A549 (cell line): Measurements from ENCODE around the gene TFEB. TPM values are rescaled to one million over a fixed set of nuclear protein-coding genes. Genes with fewer than 3 reads are reported as not detected.
A peak's percentile ranks its signal among the peaks of the same experiment; 100 is the strongest.

Experiments
- ATAC-seq, 2 experiments: fragments of 200-7000 bp in 1 of 2; fragments of >200 bp in 1 of 2; cut with Nextera tagmentation in 1 of 2; cut with Tn5 transposase in 1 of 2; 3 replicates each; pipeline versions ENCODE4 v1.8.0 to v1.9.1; 2018 to 2020; ENCODE audit warnings: mild to moderate bottlenecking in 1 of 2, moderate library complexity in 1 of 2
- CTCF ChIA-PET: fragments of 300-600 bp; sonication (Branson Sonifier 250); formaldehyde crosslinking; extraction: SDS; loops from one replicate; lab custom pipeline; 2021; ENCODE audit warnings: antibody characterized with exemption, inconsistent platforms; lab: Yijun Ruan, JAX
- POLR2A ChIA-PET: fragments of 350-600 bp; formaldehyde crosslinking; extraction: SDS; loops from one replicate; lab custom pipeline; 2021; ENCODE audit warnings: antibody characterized with exemption, inconsistent platforms; lab: Yijun Ruan, JAX
- DNase-seq, 2 experiments: peaks; one replicate each; pipeline versions ENCODE4 v3.0.0 to v3.0.0-alpha.2; 2011 to 2016; ENCODE audit warnings: low read depth in 1 of 2, low spot score in 1 of 2
- FAIRE-seq: peaks from 2 replicates; lab custom pipeline; 2011; peaks lifted over from hg19 to GRCh38; lab: Jason Lieb, UNC
- H3K27ac ChIP-seq, 2 experiments: fragments of >200 bp; sonication (Bioruptor Twin); formaldehyde crosslinking; 3 replicates each; pipeline ENCODE4 v1.5.1; 2016 to 2017
- H3K4me1 ChIP-seq: fragments of >200 bp; sonication (Bioruptor Twin); formaldehyde crosslinking; 3 replicates; pipeline ENCODE4 v1.6.1; 2016
- H3K4me2 ChIP-seq: fragments of >200 bp; sonication (Bioruptor Twin); formaldehyde crosslinking; 3 replicates; pipeline ENCODE4 v1.6.1; 2016
- H3K4me3 ChIP-seq: fragments of >200 bp; sonication (Bioruptor Twin); formaldehyde crosslinking; 3 replicates; pipeline ENCODE4 v1.5.1; 2016
- H3K9me3 ChIP-seq: fragments of >200 bp; sonication (Bioruptor Twin); formaldehyde crosslinking; 3 replicates; pipeline ENCODE4 v1.6.1; 2016
- BHLHE40 ChIP-seq: IDR thresholded peaks from 2 replicates; pipeline ENCODE4 v1.6.1; 2012; ENCODE audit warnings: low read depth, low read length, inconsistent platforms
- CBX2 ChIP-seq: fragments of 200-600 bp; sonication (generic); IDR thresholded peaks from 2 replicates; pipeline ENCODE4 v1.6.1; 2016; ENCODE audit warnings: low read depth, mild to moderate bottlenecking, borderline replicate concordance
- ESRRA ChIP-seq: fragments of 150-350 bp; IDR thresholded peaks from 2 replicates; pipeline ENCODE4 v1.6.1; 2014; ENCODE audit warnings: mild to moderate bottlenecking, low read length, borderline replicate concordance
- FOSL2 ChIP-seq, 2 experiments: fragments of 450-650 bp in 1 of 2; fragments of >200 bp in 1 of 2; sonication (Bioruptor Twin) in 1 of 2; formaldehyde crosslinking; IDR thresholded peaks; 2 replicates each; pipeline versions ENCODE4 v1.5.0 to v1.6.1; 2016 to 2020; ENCODE audit warnings: mild to moderate bottlenecking in 1 of 2, moderate library complexity in 1 of 2
- JUN ChIP-seq, 2 experiments: fragments of >200 bp; sonication (Bioruptor Twin); formaldehyde crosslinking; IDR thresholded peaks; 2 replicates in 1 of 2; 3 replicates in 1 of 2; pipeline ENCODE4 v1.6.1; 2016 to 2017
- JUNB ChIP-seq: fragments of >200 bp; sonication (Bioruptor Twin); formaldehyde crosslinking; IDR thresholded peaks from 2 replicates; pipeline ENCODE4 v1.6.1; 2016
- NPAS2 ChIP-seq: fragments of 250-450 bp; sonication (Bioruptor Pico); IDR thresholded peaks from 2 replicates; pipeline ENCODE4 v1.8.0; 2022; ENCODE audit warnings: mild to moderate bottlenecking, moderate library complexity, borderline replicate concordance
- POLR2A ChIP-seq: IDR thresholded peaks from 2 replicates; pipeline ENCODE4 v1.6.1; 2012; ENCODE audit warnings: mild to moderate bottlenecking, low read length
- RAD21 ChIP-seq, 2 experiments: fragments of >200 bp in 1 of 2; sonication (Bioruptor Twin) in 1 of 2; formaldehyde crosslinking in 1 of 2; IDR thresholded peaks in 1 of 2; conservative IDR thresholded peaks in 1 of 2; 2 replicates in 1 of 2; 3 replicates in 1 of 2; pipeline ENCODE4 v1.6.1; 2012 to 2018; ENCODE audit warnings: inconsistent platforms in 1 of 2
- RCOR1 ChIP-seq: fragments of 150-350 bp; IDR thresholded peaks from 2 replicates; pipeline ENCODE4 v1.6.1; 2014; ENCODE audit warnings: antibody characterized with exemption, low read length, low read depth
- TFCP2L1 ChIP-seq: fragments of 250-450 bp; sonication (Bioruptor Pico); IDR thresholded peaks from 2 replicates; pipeline ENCODE4 v1.5.0; 2021; ENCODE audit warnings: mild to moderate bottlenecking
- ZC3H11A ChIP-seq: fragments of 450-650 bp; IDR thresholded peaks from 2 replicates; pipeline ENCODE4 v1.6.1; 2014; ENCODE audit warnings: antibody characterized with exemption, mild to moderate bottlenecking
- ZFP36 ChIP-seq: fragments of 450-650 bp; IDR thresholded peaks from 2 replicates; pipeline ENCODE4 v1.6.1; 2014; ENCODE audit warnings: borderline replicate concordance; ENCODE audit not compliant: partially characterized antibody
- ZNF302 ChIP-seq: fragments of 250-450 bp; sonication (Bioruptor Pico); IDR thresholded peaks from 2 replicates; pipeline ENCODE4 v1.9.0; 2021; ENCODE audit warnings: inconsistent platforms, mild to moderate bottlenecking, moderate library complexity
- WGBS: methylation state at CpG from one replicate; pipeline ENCODE4 v1.1.6; 2017; ENCODE audit errors: missing lambda C conversion rate; 5-methylcytosine and 5-hydroxymethylcytosine counted together
- polyA plus RNA-seq, 4 experiments: library from polyadenylated mRNA; depleted of rRNA in 3 of 4; stranded (reverse); fragments of >200 nt; fragmentation: RNase III in 1 of 4; extraction: RNeasy Plus Mini Kit Qiagen cat#74134 plus additional on column Dnase treatment in 1 of 4; gene quantifications; 2 replicates in 3 of 4; 3 replicates in 1 of 4; pipeline ENCODE4 v1.2.3, GENCODE V29; 2011 to 2017
- TF ChIP-seq, protein P1 (sequence below): fragments of >200 bp; sonication (Bioruptor Twin); formaldehyde crosslinking; IDR thresholded peaks from 2 replicates; pipeline ENCODE4 v1.6.1; 2016
- TF ChIP-seq, protein P2 (sequence below): fragments of 200-600 bp; sonication (generic); IDR thresholded peaks from 2 replicates; pipeline ENCODE4 v1.6.1; 2016; ENCODE audit warnings: antibody characterized with exemption, mild to moderate bottlenecking, moderate library complexity
- TF ChIP-seq, protein P3 (sequence below): IDR thresholded peaks from 2 replicates; pipeline ENCODE4 v1.6.1; 2012; ENCODE audit warnings: low read depth, borderline replicate concordance

TFEB gene
- polyA plus RNA-seq, 2 of the 4 experiments (the other 2 are of a cell fraction) = 3.1 to 6.1 TPM

DNA sequence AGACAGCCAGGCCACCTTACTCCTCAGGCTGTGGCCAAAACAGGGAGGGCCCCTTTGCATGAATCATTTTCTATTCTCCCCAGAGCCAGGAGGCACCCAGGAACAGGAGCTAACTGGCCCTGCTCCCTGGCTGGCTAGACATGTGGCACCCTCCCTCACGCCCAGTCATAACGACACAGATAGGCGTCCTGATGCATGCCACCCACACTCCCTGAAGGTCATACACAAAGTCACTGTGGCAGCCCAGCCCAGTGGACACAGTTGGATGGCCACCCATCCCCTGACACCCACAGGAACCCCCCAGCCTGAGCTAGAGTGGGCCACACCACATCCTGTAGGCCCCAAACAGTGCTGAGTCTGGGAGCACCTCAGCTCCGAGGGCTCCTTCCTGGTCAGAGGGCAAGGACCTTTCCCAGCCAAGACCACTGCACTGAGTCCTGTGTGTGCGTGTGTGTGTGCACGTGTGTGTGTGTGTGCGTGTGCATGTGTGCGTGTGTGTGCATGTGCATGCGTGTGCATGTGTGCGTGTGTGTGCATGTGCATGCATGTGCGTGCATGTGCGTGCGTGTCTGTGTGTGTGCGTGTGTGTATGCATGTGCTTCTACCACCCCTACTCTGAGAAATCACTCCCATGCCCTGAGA is 21.6 kb downstream of the TFEB start:
- H3K4me1 ChIP-seq = peaks cover 66% of the 10 kb centered on the region
- FAIRE-seq (no peak), DNase-seq (peak in 1 of 2 experiments; percentile 56), ATAC-seq (peak; percentile 69 to 72)
- H3K4me3 ChIP-seq = no peak overlapping the region
- WGBS = 76% methylated on average over 9 of the region's 14 CpGs
- H3K27ac ChIP-seq = peak overlapping the region; percentile 98 to 99
- ChIA-PET POLR2A (interaction anchor here (0.9 to 2.2 kb wide), 3 partner anchors 9 to 54 kb away, joined by 3 to 29 read pairs (median 13); no protein-coding TSS in a partner anchor), CTCF (interaction anchor here (0.5 to 8.0 kb wide), 7 partner anchors 8 to 1086 kb away, joined by 3 to 54 read pairs (median 6); partner anchors contain the start of gene TFEB)
- H3K4me2 ChIP-seq = peak overlapping the region; percentile 81
- no peaks in the 10 kb centered on the region for H3K9me3 ChIP-seq
- TF ChIP-seq, protein P1, sequence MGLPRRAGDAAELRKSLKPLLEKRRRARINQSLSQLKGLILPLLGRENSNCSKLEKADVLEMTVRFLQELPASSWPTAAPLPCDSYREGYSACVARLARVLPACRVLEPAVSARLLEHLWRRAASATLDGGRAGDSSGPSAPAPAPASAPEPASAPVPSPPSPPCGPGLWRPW = no peak
- TF ChIP-seq CBX2 = no peak
- 0 out of 2 replicates have a peak, but pooled peaks have one; percentile 37 for TF ChIP-seq ESRRA

DNA sequence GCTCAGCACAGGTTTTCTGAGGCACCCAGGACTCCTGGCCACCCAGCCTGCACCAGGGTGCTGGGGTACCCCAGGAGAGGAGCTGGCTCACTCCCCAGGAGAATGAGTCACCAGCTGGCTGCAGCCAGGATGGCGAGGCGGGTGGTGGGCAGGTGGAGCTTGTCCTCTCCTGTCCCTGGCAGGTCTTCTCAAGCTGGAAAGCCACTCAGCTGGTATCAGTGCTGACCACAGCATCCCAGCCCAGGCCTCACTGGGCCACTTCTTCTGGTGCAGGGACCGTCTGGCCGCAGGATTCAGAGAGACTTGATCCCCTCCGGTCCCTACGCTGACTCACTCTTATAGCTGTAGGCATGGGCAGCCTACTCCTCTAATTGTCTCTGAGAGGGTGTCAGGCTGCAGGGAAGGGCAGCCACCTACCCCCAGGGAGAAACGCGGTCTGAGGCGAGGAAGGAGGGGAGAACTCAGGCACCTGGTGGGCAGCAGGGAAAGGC is 22.2 kb downstream of the TFEB start:
- Histone ChIP-seq H3K4me2 (peak overlapping the region; percentile 81), H3K4me1 (peaks cover 66% of the 10 kb centered on the region), H3K27ac (peak overlapping the region; percentile 98 to 99), H3K4me3 (no peak overlapping the region; the same call in 2 of the 3 replicates), H3K9me3 (no peaks in the 10 kb centered on the region)
- peak; percentile 65 to 77 for DNase-seq
- ChIA-PET POLR2A (interaction anchor here (0.9 to 2.2 kb wide), 3 partner anchors 10 to 55 kb away, joined by 3 to 29 read pairs (median 13); no protein-coding TSS in a partner anchor), CTCF (interaction anchor here (0.5 to 8.0 kb wide), 9 partner anchors 9 to 1086 kb away, joined by 3 to 54 read pairs (median 5); partner anchors contain the start of gene TFEB)
- no peak for TF ChIP-seq FOSL2 (IDR thresholded peaks at IDR 0.05)
- peak; percentile 77 for TF ChIP-seq FOSL2 (CRISPR knock-in tag; IDR thresholded peaks at IDR 0.05)
- peak; percentile 31 for TF ChIP-seq POLR2A
- TF ChIP-seq NPAS2 = no peak
- TF ChIP-seq BHLHE40 = no peak
- TF ChIP-seq, protein P2, sequence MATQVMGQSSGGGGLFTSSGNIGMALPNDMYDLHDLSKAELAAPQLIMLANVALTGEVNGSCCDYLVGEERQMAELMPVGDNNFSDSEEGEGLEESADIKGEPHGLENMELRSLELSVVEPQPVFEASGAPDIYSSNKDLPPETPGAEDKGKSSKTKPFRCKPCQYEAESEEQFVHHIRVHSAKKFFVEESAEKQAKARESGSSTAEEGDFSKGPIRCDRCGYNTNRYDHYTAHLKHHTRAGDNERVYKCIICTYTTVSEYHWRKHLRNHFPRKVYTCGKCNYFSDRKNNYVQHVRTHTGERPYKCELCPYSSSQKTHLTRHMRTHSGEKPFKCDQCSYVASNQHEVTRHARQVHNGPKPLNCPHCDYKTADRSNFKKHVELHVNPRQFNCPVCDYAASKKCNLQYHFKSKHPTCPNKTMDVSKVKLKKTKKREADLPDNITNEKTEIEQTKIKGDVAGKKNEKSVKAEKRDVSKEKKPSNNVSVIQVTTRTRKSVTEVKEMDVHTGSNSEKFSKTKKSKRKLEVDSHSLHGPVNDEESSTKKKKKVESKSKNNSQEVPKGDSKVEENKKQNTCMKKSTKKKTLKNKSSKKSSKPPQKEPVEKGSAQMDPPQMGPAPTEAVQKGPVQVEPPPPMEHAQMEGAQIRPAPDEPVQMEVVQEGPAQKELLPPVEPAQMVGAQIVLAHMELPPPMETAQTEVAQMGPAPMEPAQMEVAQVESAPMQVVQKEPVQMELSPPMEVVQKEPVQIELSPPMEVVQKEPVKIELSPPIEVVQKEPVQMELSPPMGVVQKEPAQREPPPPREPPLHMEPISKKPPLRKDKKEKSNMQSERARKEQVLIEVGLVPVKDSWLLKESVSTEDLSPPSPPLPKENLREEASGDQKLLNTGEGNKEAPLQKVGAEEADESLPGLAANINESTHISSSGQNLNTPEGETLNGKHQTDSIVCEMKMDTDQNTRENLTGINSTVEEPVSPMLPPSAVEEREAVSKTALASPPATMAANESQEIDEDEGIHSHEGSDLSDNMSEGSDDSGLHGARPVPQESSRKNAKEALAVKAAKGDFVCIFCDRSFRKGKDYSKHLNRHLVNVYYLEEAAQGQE = no peak
- no peak for TF ChIP-seq ZFP36
- peak; percentile 50 for TF ChIP-seq JUNB
- peak in 1 of 2 experiments; percentile 48; a peak in 1 of 5 replicates for TF ChIP-seq JUN (IDR thresholded peaks at IDR 0.05)
- no peak for TF ChIP-seq ZC3H11A
- 0 out of 5 replicates have a peak, but pooled peaks of 1 of the 2 experiments have one; percentile 10 for TF ChIP-seq RAD21 (conservative IDR thresholded peaks at IDR 0.05 in 1 of 2, IDR thresholded peaks at IDR 0.05 in 1 of 2)
- 0 out of 2 replicates have a peak, but pooled peaks have one; percentile 18 for TF ChIP-seq RCOR1
- no peak for TF ChIP-seq ZNF302 (CRISPR knock-in tag)
- TF ChIP-seq TFCP2L1 (CRISPR knock-in tag) = no peak
- TF ChIP-seq, protein P3, sequence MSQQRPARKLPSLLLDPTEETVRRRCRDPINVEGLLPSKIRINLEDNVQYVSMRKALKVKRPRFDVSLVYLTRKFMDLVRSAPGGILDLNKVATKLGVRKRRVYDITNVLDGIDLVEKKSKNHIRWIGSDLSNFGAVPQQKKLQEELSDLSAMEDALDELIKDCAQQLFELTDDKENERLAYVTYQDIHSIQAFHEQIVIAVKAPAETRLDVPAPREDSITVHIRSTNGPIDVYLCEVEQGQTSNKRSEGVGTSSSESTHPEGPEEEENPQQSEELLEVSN = no peak
- ATAC-seq = peak; percentile 83 to 84
- FAIRE-seq = no peak
- WGBS = 2% methylated on average over 9 of the region's 9 CpGs
